HG03565 (cell line): ENCODE measurements around the gene CTBS.

Source experiments
- ATAC-seq: cut with Tn5 transposase; IDR thresholded peaks from one replicate; pipeline ENCODE4 v1.9.1; 2021; ENCODE audit warnings: mild to moderate bottlenecking, moderate library complexity; ENCODE audit not compliant: unreplicated experiment

CTBS gene

DNA sequence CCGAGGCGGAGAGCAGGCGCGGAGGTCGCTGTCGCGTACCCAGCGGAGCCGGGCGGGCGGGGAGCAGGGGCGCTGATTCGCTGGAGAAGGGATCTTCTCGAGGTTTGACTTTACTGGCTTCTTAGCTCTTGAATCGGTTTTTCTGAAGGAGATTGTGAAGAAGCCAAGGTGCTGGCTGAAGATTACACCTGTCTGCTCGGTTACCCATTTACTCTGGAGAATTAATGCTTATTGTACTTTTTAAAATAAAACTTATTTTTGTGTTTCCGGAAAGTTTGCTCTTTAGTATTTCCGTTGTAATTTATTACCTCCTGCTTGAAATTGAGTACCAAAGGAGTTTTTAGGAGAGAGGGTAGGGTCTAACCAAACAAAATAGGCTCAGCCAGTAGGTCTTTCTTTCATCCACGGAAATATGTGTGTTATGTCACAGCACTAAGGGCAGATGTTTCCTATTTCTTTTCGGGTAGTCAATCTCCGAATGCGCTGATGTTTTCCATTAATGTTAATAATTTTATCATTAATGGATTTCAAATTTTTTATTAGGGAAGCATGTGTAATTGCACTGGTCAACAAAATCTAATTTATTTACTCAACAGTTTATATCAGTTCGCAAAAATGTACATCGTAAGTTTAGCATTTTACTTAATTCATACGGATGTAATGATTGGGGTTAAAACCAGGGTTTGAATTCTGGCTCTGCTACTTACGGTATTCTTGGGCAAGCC lies 67.3 kb downstream of the CTBS start:
- ATAC-seq: no peak

- peak; percentile 78 for ATAC-seq
Observed at GRCh38 chr1:84506002-84506728, 68.1 kb downstream of the CTBS start, which contains the start of the genes GNG5 and SPATA1. TSS of gene GNG5 (minus strand) at chr1:84506581. CDS start at chr1:84506091, 490 bp downstream. TSS of gene SPATA1 (plus strand) at chr1:84506386. CDS start at chr1:84516360, 9,974 bp downstream.

DNA sequence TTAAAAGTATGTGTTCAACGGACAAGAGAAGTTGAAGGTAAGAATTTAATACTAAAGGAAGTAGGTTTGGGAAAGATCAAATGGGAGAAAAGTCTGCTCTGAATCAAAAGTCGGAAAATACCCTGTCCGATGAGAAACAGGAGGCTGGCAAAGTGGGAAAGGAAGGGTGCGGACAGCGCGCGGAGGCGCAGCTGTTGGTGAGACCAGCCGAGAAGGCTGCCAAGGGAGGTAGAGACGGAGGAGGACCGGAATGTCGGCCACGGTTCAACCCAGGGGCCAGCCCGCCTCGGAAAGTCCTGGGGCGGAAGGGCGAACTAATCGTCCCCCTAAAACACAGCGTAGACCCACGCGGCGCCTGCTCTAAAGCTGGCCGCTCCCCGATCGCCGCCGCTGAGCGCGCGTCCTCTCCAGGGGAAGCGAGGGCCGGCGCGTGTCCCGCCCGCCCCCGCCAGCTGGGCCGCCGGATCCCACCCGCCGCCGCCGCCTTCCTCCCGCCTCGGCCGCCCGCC lies 68.7 kb downstream of the CTBS start:
- peak; percentile 13 for ATAC-seq

DNA sequence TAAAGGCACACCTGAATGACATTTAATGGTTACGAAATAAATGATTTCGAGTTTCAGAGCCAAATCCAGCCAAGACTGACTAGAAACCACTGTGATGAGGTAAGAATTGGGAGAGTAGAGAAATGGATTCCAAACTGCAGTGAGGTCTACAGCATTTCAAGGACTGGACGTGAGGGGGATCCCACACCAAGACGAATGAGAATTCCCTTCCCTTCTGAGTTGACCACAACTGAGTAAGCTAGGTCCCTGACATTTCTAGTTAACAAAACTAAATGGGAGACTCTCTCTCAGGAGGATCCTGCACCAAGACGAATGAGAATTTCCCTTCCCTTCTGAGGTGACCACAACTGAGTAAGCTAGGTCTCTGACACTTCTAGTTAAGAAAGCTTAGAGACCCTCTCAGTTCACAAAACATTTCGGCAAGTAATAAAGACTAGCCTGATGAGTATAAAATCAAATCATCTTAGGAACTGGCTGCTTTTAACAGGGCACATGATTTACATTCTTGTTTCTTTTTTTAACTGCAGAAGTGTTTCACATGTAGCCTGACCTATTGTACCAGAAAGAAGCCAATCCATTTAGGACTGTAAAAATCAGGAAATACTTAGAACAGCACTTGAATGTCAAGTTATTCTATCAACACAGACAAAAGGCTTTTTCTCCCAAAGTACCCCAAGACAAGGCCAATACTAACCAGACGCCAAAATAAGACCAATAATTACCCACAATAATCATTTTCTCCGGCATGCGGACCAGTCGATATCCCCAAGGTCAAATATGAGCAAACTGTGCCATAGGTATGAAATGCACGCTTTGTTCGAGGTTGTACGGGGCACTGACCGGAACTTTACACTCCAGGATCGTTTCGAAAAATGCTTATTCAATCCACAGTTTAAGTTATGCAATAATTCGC lies 69.4 kb downstream of the CTBS start:
- ATAC-seq: no peak

- no peak for ATAC-seq
Observed at GRCh38 chr1:84502927-84503326, 71.3 kb downstream of the CTBS start.
